ENCODE measurements around the gene COL4A3.

The COL4A3 gene

DNA sequence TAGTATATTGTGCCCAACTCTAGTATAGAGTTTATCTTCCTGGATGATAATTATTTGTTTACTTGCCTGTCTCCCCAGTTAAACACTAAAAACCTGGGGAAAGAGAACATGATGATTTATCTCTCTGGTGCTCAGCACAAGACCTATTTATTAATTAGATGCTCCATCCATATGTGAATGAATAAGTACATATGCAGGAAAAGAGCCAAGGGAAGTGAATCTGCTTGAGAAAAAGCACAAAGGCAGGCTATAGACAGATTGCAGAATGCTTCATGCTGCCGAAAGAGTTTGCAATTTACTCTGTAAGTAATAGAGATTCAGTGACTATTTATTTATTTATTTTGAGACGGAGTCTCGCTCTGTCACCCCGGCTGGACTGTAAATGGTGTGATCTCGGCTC, 123.3 kb downstream of the COL4A3 start:
- no peak for DNase-seq (ENCODE audit: low read depth, low spot score)

DNA sequence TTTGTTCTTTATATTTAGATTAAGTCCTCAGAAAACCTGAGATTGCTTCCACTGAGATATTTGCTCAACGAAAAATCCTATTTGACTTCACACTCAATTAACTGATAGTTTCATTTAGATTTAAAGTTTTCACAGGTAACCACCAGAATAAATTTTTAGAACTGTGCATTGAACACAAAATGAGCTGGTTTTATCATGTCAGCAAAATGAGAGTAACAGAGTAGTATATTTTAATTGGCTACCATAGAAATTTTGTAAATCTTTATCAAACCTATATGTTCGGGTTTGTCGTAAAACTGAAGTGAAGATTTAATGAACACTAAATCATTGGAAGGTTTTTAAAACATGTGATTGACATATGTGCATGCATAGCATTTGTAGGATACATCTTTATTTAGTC, 127.9 kb downstream of the COL4A3 start:
- DNase-seq (ENCODE audit: low read depth, low spot score), result no peak

DNA sequence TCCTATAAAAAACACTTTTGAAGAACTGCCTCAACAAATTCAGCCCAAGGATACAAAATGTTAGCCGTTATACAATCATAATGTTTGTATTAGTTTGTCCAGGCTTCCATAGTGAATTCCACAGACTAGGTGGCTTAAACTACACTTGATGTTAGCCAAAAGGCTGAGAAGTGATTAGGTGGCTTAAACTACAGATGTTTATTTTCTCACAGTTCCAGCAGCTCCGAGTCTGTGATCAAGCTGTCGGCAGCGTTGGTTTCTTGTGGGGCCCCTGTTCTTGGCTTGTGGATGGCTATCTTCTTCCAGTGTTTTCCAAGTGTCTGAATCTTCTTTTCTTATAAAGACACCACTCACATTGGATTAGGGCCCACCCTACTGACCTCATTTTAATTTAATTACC, 129.1 kb downstream of the COL4A3 start:
- no peak for DNase-seq (ENCODE audit: low read depth, low spot score)

DNA sequence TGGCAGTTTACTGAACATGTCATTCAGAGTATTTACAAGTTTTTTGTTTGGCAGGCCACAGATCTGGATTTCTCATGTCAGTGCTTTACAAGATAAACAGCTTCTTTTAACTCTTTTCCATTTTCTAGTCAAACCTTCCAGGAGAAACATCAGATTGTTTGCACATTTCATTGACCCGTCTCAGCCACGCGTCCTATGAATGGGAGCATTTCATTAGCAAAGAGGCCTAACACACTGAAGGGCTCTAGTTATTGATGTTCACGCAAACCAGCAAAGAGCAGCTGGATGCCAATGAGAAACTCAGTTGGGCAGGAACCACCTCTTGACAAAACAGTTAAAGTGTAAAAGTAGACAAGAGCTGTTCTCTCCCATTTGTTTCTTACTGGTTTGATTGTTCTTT, 131.4 kb downstream of the COL4A3 start:
- no peak for DNase-seq (ENCODE audit: low read depth, low spot score)

DNA sequence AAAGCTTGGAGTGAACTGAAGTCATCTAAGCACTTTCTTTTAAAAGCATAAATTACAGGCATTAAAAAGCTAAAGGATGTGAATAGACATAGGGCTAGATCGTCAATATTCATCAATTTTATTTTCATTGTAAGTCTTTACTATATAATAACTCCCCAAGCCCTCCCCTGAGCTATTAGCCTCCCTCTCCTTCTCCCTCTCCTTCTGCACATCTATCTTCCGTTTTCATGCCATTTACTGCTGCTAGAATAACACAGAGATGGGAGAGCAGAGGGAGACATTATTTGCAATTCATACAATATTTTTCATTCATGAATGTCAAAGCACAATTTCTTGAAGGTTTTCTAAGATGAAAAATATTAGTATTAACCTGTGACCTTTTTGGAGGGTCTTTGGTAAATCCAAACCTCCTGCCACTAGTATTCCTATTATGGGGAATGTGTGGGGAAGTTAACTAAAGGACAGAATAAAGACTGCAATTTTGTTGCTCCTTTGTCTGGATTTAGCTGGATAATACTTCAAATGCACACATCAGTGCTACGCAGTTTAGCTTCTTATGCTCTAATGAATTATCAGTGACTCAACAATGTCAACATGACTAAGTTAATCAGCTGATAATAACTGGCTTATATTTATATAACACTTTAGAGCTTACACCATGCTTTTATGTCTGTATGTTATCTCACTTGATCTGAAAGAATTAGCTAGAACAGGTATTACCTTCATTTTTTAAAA, 132.4 kb downstream of the COL4A3 start:
- DNase-seq (ENCODE audit: low read depth, low spot score), result no peak

DNA sequence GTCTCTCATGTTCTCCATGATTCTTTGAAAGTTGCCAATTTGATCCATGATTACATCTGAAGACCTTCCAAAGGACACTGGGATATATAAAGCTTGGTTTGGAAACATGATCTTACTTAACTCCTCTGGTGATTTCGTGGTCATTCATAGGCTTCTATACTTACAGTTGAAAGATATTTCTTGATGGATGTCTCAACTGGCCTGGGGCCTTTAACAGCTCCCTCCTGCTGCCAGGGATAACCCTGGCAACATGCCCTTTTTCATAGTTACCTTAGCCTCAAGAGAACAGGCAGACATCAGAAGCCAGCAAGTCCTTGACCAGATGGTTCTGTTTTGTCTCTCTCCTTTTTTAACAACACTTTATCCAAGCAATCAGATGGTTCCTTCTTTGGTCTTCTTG, 137.1 kb downstream of the COL4A3 start:
- no peak for DNase-seq (ENCODE audit: low read depth, low spot score)

DNA sequence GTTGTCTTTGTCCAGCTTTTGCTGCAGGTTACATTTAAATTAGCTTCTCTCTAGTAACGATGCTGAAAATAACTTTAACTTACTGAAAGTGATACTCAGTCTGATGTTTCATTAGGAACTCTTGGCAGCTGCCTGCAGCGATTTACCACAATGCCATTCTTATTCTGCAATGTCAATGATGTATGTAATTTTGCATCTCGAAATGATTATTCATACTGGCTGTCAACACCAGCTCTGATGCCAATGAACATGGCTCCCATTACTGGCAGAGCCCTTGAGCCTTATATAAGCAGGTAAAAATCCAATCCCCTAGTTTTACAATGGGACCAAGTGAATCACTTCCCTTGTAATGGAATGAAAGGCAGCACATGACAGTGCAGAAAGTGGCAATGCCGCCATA, 144.4 kb downstream of the COL4A3 start:
- DNase-seq (ENCODE audit: low read depth, low spot score), result no peak

DNA sequence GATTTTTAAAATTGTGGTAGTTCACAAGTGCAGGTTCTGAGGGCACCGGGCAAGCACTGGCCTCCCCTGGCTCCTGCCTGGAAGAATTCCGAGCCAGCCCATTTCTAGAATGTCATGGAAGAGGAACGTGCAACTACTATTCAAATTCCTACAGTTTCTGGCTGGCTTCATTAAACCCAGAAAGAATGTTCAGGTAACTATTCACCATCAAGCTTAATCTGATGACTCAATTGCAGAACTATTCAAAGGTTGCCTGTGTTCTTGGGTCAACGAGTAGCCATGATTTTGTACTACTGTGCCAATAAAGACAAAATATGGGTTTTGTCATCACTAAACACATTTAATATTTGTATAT, 146.3 kb downstream of the COL4A3 start:
- no peak for DNase-seq (ENCODE audit: low read depth, low spot score)

DNA sequence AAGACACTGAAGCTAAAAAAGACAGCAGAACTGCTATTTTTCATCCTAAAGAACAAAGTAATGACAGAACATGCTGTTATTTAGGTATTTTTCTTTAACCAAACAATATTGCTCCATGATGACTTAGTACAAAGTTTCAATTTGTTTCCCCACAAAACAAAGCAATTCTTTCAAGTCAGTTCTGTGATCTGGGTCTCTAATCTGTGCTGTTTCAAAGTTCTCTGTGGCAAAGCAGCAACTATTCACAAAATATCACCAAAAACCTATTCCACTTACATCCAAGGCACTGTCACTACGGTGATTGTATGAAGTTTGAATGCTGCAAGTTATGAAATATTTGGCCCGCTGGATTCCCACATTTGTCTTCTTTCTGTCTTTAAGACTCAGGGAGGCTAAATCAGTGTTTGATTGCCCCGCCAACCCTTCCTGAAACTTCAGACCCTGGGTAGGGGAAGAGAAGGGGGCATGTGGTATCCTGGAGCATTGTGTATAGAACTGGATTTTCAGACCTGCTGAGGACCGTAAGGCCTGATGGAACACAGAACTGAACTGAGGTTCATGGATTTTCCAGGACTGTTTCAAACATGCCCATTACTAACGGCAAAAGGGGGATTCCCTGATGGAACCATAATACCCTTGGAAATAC, 147.6 kb downstream of the COL4A3 start:
- no peak for DNase-seq (ENCODE audit: low read depth, low spot score)

DNA sequence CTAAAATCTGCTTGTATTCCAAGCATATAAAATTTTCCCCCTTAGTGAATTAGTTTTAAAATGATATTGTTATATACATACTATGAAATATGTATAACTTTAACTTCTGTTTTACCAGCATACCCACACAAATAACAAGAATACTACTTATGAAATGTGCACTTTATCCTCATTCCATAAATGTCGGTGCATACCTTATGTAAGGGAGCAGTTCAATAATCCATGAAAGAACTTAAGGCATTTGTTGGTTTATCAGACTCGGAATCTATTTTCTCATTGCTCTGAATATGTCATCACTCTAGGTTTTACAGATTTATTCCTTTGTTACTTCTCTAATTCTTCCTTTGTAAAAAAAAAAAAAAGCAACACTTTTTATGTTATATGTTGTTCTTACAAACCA, 148.2 kb downstream of the COL4A3 start:
- no peak for DNase-seq (ENCODE audit: low read depth, low spot score)

DNA sequence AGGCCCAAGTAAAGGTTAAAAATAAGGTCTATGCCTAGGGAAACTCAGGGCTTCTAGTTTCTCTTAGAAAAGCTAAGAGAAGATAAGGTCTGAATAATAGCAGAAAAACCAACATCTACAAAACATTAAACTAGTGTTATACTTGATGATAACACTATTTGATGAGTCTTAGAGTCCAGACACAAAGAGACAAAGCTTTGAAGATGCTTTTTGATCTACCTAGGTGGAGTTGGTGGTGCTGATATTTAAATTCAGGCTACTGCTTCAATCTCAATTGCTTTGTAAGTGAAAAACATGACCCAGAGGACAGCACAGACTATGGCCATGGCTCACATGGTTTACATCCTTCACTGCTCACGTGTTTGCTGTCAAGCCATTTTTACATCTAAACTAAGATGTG, 148.9 kb downstream of the COL4A3 start:
- DNase-seq (ENCODE audit: low read depth, low spot score), result no peak

DNA sequence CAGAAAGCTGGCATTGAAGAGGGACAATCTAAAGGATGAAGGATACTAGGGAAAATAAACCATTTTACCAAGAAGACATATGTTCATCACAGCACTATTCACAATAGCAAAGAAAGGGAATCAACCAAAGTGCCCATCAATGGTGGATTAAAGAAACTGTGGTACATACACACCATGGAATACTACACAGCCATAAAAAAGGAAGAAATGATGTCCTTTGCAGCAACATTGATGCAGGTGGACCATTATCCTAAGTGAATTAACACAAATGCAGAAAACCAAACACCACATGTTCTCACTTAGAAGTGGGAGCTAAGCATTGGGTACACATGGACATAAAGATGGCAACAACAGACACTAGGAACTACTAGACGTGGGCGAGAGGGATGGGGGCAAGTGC, 153.4 kb downstream of the COL4A3 start:
- no peak for DNase-seq (ENCODE audit: low read depth, low spot score)

DNA sequence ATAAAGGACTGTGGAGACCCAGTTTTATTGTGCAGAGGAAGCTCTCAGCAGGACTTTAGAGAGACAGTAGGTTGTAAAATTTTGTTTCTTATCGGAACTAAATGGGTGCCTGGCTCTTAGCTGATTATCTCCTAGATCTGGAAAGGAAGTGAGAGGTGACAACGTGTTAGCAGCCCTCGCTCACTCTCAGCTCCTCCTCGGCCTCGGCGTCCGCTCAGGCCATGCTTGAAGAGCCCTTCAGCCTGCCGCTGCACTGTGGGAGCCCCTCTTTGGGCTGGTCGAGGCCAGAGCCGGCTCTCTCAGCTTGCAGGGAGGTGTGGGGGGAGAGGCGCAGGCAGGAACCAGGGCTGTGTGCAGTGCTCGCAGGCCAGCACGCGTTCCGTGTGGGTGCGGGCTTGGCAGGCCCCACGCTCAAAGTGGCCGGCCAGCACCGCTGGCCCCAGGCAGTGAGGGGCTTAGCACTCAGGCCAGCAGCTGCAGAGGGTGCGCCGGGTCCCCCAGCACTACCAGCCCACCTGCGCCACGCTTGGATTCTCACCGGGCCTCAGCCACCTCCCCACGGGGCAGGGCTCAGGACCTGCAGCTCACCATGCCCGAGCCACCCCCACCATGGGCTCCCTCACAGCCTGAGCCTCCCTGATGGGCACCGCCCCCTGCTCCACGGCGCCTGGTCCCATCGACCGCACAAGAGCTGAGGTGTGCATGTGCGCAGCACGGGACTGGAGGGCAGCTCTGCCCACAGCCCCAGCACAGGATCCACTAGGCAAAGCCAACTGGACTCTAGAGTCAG, 156.1 kb downstream of the COL4A3 start:
- no peak for DNase-seq (ENCODE audit: low read depth, low spot score)

DNA sequence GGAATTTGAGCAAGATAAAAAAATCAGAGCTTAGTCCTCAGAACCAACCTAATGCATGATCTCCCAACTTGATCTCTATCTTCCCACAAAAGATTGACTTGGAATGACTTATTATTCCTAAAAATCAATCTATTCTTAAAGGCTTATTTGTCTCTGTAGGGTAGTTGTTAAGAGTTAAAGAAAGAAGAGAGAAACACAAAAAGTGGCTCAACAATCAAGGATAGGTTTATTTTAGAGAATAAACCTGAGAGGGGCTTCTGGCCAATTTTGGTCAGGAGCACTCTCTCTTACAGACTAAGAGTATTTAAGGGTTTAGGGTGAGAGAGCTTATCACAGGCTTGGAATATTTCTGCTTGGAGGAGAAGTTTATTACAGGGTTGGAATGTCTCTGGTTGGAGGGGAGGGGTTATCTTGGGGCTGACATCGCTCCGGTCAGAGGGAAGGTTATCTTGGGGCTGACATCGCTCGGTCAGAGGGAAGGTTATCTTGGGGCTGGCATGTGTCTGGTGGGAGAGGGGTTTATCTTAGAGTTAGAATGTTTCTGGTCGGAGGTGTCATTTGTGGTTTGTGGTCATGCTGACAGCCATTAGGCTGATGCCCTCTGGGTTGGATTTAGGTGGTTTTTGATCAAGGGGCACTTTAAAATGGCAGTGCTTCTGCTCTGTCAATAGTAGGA, 158.2 kb downstream of the COL4A3 start:
- no peak for DNase-seq (ENCODE audit: low read depth, low spot score)

DNA sequence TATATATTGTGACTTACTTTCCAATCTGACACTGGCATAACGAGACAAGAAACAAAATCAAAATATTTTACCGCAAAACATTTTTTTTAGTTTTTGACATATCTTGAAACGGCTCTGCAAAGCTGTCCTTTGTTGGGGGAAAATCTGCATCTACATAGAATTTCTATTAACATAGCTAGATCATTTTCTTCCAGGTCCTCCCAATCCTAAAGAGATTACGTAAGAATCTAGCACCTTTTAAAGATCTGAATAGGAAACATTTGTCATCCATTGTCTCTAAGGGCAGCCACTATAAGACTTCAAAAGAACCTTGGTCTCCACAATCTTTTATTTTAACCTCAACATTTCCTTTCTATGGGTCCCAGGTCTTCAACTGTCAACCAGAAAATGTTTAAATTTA, 159.4 kb downstream of the COL4A3 start:
- DNase-seq (ENCODE audit: low read depth, low spot score), result no peak

DNA sequence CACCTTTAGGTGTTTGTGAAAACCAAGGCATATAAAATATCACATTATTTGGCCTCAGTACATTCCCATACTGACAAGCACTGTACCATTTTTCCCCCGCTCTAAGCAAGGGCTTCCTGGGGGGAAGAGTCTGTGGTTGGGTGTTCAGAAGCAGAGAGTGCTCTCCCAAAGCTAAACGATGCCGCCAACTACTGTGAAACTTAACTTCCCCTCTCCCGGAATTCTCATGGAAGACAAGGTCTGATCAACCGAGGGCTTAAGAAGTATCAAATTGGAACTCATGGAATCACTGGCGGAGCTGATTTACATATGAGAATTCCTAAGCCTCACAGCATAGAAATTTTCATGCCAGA, 160.2 kb downstream of the COL4A3 start:
- no peak for DNase-seq (ENCODE audit: low read depth, low spot score)

DNA sequence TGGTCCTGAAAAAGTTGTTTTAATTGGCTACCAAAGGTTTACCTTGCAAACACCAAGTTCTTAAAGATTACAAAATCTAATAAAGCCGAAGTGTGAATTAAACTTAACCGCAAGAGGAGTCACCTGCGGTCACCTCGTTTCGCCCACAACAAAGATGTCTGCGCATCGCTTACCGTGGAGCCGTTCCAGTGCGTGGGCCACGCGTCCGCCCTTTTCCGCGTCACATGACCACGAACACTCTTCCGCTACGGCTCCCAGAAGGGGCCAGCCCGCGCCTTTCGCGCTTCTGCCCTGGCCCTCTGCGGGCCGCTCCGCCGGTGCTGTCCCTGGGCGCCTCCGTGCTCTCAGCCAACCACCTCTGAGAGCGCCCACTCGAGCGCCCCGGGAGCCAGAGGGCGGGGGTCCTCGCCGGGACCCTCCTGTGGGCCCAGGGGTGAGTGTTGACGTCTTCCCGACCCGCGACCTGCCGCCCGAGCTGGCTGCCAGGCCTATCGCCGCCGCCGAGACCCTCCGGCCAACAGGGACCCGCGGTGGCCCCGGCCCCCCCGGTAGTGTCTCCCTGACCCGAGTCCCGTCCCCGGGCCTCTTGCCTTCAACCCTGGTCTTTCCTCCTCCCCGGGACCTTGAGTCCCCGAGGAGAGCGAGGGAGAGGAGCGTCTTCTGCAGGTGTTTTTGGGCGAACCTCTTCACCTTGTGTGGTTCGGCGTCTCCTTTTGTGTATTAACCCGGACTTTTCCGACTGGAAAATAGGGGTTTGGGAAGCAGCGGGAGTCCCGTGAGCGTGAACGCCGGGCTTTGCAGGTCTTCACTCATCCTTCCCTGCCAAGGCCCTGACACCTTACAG, 160.8 kb downstream of the COL4A3 start, which contains the start of gene MFF:
Gene MFF, plus strand, starts transcription at position 257 of the 844 bp plus-strand sequence. CDS start 5,415 bp downstream, outside the sequence.
- peak; percentile 90 for DNase-seq (ENCODE audit: low read depth, low spot score)

DNA sequence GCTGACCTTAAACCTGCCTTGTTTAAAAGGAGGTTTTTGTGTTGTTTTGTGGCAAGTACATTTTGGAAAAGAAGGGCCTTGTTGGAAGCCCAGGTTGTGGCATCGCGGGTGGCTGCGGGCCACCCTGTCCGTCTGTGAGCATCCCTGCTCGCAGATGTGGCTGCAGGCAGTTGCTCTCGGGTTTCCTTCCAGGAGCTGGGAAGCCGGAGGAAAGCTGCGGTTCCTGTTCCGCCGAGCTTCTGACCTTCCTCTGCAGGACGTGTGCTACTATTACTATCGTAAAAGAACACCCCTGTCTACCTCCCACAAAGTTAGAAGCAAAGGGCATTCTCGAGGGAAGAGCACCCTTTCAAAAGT, 161.4 kb downstream of the COL4A3 start:
- DNase-seq (ENCODE audit: low read depth, low spot score), result no peak

DNA sequence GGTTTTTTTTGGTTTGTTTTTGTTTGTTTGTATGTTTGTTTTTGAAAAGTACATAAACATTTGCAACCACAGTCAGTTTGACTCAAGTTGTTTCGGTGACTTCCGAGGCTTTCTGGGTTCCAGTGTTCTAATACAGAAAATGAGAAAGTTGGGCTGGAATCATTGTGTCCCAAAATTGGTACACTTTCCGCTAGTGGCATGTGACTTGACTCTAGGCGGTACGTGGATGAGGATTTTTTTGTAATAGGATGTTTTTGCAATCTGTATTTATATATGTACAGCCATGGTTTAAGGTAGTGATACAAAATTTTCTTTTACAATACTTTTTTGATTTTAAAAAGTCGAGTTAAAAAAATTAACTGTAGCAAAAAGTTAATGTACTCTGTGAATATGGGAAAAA, 162.4 kb downstream of the COL4A3 start:
- no peak for DNase-seq (ENCODE audit: low read depth, low spot score)

DNA sequence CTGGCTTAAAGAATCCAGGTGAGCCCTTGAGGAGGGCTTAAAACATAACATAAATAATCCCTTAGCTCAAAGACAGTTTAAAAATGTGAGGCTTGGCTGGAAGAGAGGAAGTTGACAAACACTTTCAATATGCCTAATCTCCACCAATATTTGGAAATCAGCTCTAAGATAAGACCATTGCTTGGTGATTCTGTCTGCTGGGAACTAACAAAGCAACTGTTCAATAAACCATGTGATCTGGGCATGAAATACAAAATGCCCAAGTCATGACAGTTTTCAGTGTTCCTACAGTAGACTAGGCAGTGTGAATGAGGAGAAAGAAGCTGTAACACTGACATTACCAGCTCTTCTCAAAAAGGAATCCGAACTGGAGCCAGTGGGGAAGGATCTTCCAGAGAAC, 171.3 kb downstream of the COL4A3 start:
- DNase-seq (ENCODE audit: low read depth, low spot score), result no peak

DNA sequence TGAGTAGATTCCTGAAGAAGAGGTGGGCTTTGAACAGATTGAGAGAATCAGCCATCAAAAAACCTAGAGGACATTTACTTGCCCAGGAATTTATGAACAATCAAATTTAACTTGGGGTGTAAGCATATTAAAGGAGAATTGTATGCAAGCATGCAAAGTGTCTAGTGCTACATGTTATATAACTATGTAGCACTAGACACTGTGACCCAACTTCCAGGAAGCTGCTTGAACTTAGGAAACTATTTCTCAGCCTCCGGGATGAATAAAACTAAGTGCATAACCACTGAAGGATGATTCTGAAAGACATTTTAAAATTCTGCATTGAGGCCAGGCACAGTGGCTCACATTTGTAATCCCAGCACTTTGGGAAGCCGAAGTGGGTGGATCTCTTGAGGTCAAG, 173.0 kb downstream of the COL4A3 start:
- DNase-seq (ENCODE audit: low read depth, low spot score), result no peak
